Muscle layer of duodenum (tissue), 2 donors: Measurements from ENCODE around the gene CHRNB4.
A peak's percentile ranks its signal among the peaks of the same experiment; 100 is the strongest.
"Not testable (repeated sequence)": the region's sequence is repeated elsewhere in the genome, so short reads cannot be mapped to it uniquely, and the experiment has no call there.

Experiments
- H3K27ac ChIP-seq: one replicate; pipeline ENCODE4 v1.7.0; 2013; ENCODE audit warnings: mild to moderate bottlenecking, low read length
- H3K27me3 ChIP-seq: one replicate; pipeline ENCODE4 v1.7.0; 2013; ENCODE audit warnings: low read depth, mild to moderate bottlenecking, control low read depth, low read length
- H3K36me3 ChIP-seq, 2 donors: one replicate each; pipeline ENCODE4 v1.7.0; 2013; ENCODE audit warnings: low read length in 2 of 2, control low read depth in 1 of 2, mild to moderate bottlenecking in 1 of 2; ENCODE audit not compliant: insufficient read depth in 2 of 2, control insufficient read depth in 1 of 2
- H3K4me1 ChIP-seq, 2 donors: one replicate each; pipeline ENCODE4 v1.7.0; 2013; ENCODE audit warnings: low read length in 2 of 2, mild to moderate bottlenecking in 2 of 2, control low read depth in 1 of 2, moderate library complexity in 1 of 2; ENCODE audit not compliant: insufficient read depth in 2 of 2, control insufficient read depth in 1 of 2
- H3K4me3 ChIP-seq, 2 donors: one replicate each; pipeline ENCODE4 v1.7.0; 2013; ENCODE audit warnings: low read length in 2 of 2, low read depth in 1 of 2, mild to moderate bottlenecking in 1 of 2
- H3K9me3 ChIP-seq, 2 donors: one replicate each; pipeline ENCODE4 v1.7.0; 2013; ENCODE audit warnings: low read length in 2 of 2, control low read depth in 1 of 2, mild to moderate bottlenecking in 1 of 2; ENCODE audit not compliant: control insufficient read depth in 1 of 2
- donor health status: healthy.

Gene CHRNB4

DNA sequence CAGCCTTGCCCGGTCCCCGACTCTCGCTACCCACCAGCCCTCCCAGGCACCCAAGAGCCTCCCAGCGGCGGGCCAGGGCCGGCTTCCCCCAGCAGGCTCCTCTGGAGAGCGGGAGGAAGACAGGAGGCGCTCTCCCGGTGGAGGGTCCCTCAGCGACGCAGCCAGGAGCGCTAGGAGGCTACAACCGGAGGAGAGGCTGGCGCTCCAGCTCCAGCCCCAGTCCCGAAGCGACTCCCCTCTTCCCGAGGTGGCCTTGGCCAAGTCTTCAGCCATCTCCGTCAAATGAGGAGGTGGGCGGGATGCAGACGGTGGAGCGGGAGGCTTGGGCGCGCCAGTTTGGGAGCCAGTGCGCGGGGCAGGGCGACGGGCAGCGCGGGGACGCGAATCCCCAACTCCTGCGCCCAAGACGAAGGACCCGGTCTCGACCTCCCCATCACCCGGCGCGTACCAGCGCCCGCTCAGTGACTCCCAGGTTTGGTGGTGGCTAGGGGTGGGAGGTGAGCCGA lies 20.9 kb downstream of the CHRNB4 start:
- Histone ChIP-seq H3K27me3 (peaks cover 22% of the 10 kb centered on the region), H3K4me3 (peak overlapping the region; percentile 33 to 63), H3K4me1 (peaks cover 0 to 21% of the 10 kb centered on the region in 2 donors), H3K9me3 (no peaks in the 10 kb centered on the region), H3K27ac (no peak overlapping the region), H3K36me3 (no peaks in the 10 kb centered on the region)

DNA sequence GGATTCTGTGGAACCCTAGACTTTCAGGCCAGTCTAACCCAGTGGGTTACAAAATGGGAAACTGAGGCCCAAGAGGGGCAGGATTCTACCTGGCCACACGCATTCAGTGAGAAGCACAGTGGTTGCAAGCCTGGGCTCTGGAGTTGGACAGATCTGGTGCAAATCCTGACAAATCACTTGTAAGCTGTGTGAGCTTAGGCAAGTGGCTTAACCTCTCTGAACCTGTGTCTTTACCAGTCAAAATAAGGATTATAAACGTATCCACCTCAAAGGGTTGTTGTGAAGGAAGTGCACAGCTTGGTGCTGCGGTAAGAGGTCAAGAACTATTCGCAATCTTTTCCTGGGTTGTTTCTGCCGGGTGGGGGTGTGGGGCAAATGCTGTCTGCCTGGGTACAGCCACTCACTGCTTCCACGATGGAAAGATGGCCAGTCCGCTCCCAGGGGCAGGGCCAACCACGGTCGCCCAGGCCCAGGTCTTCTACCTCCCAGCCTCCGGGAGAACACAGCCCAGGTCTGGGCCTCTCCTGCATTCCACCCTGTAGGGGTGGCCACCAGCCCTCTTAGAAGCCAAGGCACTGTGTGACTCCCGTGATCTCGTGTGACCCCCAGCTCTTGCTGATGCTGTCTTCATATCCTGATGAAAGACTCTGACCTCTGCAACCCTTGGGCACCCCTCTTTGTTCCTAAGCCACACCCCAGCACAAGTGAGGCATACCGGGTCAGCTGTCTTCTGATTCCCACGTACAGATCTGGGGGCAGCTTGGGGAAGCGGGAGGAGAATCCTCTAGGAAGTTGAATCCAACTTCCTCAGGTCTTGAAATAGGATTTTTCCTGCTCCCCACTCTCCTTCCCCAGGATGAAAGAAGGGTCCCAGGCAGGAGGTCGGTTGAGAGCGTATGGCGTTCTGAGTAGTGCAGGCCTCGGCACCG lies 21.7 kb downstream of the CHRNB4 start:
- Histone ChIP-seq H3K27ac (no peak overlapping the region), H3K9me3 (no peaks in the 10 kb centered on the region), H3K4me3 (peak overlapping the region in 1 of 2 donors; percentile 63), H3K4me1 (peaks cover 0 to 21% of the 10 kb centered on the region in 2 donors), H3K36me3 (no peaks in the 10 kb centered on the region), H3K27me3 (peaks cover 22% of the 10 kb centered on the region)

DNA sequence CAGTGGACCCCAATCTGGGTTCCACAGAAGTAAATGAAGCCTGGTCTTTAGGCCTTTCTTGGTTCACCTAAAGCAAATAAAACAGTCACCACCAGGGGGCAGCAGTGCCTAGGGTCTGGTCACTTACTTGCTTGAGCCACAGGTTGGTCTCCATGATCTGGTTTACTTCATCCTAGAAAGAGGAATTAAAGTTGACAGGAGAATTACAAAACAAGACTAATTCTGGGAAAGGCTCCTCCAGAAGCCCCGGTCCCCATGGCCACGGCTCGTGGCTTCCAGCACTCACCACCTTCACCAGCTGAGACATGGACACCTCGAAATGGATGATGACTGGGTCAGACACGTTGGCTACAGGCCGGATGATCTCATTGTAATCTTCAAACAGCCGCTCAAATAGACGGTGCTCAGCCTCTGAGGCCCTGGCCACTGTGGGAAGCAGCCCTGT lies 22.5 kb downstream of the CHRNB4 start:
- Histone ChIP-seq H3K4me1 (peaks cover 0 to 21% of the 10 kb centered on the region in 2 donors), H3K9me3 (no peaks in the 10 kb centered on the region), H3K27ac (no peak overlapping the region), H3K27me3 (peaks cover 22% of the 10 kb centered on the region), H3K36me3 (no peaks in the 10 kb centered on the region), H3K4me3 (no peak overlapping the region)

DNA sequence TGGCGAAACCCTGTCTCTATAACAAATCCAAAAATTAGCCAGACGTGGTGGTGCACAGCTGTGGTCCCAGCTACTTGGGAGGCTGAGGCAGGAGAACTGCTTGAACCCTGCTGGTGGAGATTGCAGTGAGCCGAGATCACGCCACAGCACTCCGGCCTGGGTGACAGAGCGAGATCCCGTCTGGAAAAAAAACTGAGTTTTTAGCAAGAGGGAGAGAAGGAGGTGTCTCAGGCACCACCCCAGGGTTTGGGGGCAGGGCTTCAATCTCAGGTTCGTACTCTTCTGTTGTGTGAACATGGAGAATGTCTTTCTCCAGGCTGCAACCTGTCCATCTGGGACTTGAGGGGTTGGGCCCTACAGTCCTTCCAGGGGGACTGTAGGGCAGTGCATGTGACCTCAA lies 22.9 kb downstream of the CHRNB4 start:
- no peaks in the 10 kb centered on the region for H3K9me3 ChIP-seq
- H3K27me3 ChIP-seq, result peaks cover 22% of the 10 kb centered on the region
- H3K4me3 ChIP-seq, result no peak overlapping the region
- no peak overlapping the region for H3K27ac ChIP-seq
- no peaks in the 10 kb centered on the region for H3K36me3 ChIP-seq
- peaks cover 0 to 21% of the 10 kb centered on the region in 2 donors for H3K4me1 ChIP-seq

DNA sequence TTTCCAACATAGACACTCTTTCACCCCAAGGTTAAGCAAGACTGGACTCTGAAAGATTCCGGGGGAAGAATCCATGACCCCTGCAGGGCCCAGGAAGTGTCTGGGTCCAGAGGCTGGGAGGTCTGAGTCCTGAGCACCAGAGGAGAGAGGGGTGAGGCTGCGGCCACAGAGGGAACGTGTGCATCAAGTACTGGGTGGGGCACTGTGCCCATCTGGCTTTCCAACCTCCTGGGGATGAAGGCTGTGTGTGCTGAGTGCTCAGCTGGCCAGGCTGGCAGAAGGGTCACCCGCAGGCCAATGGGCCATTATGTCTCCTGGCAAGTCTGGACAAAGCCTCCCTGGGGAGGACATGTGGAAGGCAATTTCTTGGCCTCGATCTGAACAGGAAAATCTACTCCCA lies 23.5 kb downstream of the CHRNB4 start:
- Histone ChIP-seq H3K27ac (no peak overlapping the region), H3K4me1 (peaks cover 0 to 21% of the 10 kb centered on the region in 2 donors), H3K9me3 (no peaks in the 10 kb centered on the region), H3K27me3 (peaks cover 22% of the 10 kb centered on the region), H3K36me3 (no peaks in the 10 kb centered on the region), H3K4me3 (no peak overlapping the region)

DNA sequence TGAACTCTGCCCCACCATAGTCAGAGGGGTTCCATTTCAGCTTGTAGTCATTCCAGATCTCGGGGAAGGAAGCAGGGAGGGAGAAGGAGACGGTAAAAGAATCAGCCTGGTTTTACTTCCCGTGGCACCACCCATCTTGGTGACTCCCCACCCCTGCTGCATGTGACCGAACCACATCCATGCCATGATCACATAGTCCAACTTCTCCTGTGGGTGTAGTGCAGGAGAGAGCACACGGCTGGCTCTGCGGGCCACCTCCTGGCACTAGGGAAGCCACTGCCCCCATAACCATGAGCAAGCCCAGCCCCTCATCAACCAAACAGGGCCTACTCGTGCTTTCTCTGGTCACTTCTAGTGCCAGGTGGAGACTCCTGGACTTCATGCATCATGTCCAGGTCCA lies 23.9 kb downstream of the CHRNB4 start:
- no peaks in the 10 kb centered on the region for H3K36me3 ChIP-seq
- H3K27ac ChIP-seq, result no peak overlapping the region
- no peak overlapping the region for H3K4me3 ChIP-seq
- no peaks in the 10 kb centered on the region for H3K9me3 ChIP-seq
- H3K4me1 ChIP-seq, result peaks cover 0 to 21% of the 10 kb centered on the region in 2 donors
- H3K27me3 ChIP-seq, result peaks cover 18% of the 10 kb centered on the region

DNA sequence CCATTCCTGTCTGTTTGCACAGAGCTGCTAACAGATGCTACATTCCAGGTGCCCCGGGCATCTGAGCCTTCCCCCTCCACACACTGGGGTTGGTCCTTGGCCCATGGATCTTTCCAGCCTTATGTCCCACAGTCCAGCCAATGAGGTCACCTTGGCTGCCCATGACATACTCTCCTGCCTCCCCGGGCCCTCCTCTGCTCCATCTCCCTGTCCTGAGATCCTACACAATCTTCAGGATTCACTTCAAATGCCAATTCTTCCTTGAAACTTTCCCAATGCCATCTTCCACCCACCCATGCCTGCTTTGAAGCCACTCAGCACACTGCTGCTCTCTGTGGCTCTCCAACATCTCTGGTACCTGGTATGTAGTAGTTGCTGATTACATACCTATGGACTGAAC lies 24.5 kb downstream of the CHRNB4 start:
- Histone ChIP-seq H3K27me3 (peaks cover 15% of the 10 kb centered on the region), H3K36me3 (no peaks in the 10 kb centered on the region), H3K4me1 (peaks cover 0 to 21% of the 10 kb centered on the region in 2 donors), H3K27ac (no peak overlapping the region), H3K9me3 (no peaks in the 10 kb centered on the region), H3K4me3 (no peak overlapping the region)

DNA sequence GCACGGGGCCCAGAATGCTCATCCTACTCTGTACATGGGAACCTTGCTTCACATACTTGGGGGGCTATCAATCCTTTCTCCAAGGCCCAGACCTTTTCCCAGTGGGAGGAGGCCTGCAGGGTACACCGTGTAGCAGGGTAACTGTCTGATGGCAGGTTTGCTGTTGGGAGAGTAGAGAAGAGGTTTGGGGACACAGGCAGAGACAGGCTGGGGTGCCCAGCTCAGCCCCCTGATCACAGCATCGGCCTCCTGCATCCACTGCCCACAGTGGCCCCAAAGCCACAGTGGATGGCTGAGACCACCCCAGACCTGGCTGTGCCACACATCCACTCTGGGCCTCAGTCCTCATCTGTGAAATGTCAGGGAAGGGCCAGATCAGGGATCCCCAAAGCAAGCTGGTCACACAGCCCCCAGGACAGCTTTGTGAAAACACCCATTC lies 25.8 kb downstream of the CHRNB4 start:
- Histone ChIP-seq H3K4me3 (no peak overlapping the region), H3K27ac (no peak overlapping the region), H3K4me1 (peaks cover 0 to 12% of the 10 kb centered on the region in 2 donors), H3K27me3 (peaks cover 13% of the 10 kb centered on the region), H3K36me3 (no peaks in the 10 kb centered on the region), H3K9me3 (no peaks in the 10 kb centered on the region)

DNA sequence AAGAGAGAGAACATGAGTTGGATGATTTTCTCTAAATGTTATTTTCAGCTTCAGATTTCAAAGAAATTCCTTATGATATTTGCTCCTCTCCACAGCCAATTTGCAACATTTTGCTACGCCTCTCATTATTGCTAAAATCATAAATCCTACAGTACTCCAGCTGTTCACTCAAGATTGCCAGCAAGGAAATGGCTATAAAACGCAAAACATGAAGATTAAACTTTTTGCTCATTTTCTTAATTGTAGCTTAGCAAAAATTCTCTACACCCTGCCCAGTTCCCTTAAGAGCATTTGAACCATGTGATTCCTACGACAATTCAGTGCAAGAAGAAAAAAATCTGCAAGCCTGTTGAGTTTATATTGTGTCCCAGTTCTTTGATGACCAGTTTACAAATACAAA lies 27.0 kb downstream of the CHRNB4 start:
- peaks cover 0 to 3% of the 10 kb centered on the region in 2 donors for H3K4me1 ChIP-seq
- H3K27ac ChIP-seq, result no peak overlapping the region
- no peaks in the 10 kb centered on the region for H3K9me3 ChIP-seq
- H3K4me3 ChIP-seq, result no peak overlapping the region
- H3K36me3 ChIP-seq, result no peaks in the 10 kb centered on the region
- H3K27me3 ChIP-seq, result peaks cover 1% of the 10 kb centered on the region

DNA sequence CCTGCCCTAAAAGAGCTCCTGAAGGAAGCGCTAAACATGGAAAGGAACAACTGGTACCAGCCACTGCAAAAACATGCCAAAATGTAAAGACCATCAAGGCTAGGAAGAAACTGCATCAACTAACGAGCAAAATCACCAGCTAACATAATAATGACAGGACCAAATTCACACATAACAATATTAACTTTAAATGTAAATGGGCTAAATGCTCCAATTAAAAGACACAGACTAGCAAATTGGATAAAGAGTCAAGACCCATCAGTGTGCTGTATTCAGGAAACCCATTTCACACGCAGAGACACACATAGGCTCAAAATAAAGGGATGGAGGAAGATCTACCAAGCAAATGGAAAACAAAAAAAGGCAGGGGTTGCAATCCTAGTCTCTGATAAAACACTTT lies 31.5 kb downstream of the CHRNB4 start:
- not testable (repeated sequence) for H3K36me3 ChIP-seq, H3K4me1 ChIP-seq, H3K9me3 ChIP-seq, H3K4me3 ChIP-seq, H3K27me3 ChIP-seq, H3K27ac ChIP-seq

DNA sequence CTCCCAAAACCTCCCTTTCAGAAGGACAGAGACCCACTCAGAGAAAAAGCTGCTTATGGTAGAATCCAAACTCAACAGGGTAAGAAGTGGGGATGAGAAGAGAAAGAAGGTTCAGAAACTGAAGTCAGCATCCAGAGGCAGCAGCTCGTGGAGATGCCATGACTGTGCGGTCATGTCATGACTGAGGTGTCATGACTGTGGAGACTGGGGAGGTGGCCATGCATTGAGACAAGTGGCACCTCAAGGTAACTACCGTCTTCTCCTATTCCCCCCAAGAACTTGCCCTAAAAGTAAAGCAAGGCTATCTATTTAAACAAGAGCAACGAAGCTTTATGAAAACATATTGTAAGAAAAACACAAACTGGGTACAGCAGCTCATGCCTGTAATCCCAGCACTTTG lies 35.3 kb downstream of the CHRNB4 start:
- Histone ChIP-seq H3K36me3 (no peaks in the 10 kb centered on the region), H3K4me3 (no peak overlapping the region), H3K27me3 (no peaks in the 10 kb centered on the region), H3K4me1 (no peaks in the 10 kb centered on the region), H3K27ac (no peak overlapping the region), H3K9me3 (no peaks in the 10 kb centered on the region)
